ENCODE data around the gene TRPC6.

TRPC6 gene

DNA sequence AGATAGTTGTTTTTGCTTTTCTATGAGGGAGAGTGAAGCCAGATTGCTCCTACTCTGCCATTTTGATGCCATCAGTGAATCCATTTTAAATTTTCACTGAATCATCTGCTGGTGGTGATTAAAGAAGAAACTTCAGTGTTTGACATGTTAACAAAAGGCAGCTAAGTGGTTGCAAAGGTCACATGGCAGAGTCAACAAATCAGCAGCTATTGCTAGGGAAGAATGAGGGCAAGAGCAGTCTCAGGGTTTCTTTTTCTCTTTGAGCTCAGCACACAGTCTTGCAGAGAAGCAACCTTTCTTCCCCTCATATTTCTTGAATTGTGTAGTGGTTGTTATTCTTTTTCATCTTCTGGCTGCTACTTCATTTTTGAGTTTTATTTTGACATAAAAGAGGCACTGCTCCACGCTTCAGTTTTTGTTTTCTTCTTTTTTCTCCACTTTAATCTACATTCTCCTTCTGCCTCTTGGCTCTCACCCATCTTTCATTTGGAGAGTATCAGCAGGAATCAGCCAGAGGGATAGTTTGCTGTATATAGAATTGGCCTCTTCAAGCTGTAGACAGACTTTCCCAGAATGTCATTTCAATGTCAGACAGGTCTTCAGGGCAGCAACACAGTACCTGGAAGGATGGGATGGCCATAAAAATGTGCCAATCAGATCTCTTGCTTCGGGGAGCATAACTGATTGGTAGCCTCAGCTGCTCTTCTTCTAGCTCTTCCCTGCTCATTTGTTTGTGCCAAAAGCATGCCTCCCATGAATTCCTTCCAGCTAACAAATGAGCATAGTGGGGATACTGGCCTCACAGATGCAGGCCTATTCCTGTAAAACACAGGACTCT is 153.9 kb downstream of the TRPC6 start:
- H3K27ac ChIP-seq: no peak overlapping the region
- no peak overlapping the region for H3K4me3 ChIP-seq

DNA sequence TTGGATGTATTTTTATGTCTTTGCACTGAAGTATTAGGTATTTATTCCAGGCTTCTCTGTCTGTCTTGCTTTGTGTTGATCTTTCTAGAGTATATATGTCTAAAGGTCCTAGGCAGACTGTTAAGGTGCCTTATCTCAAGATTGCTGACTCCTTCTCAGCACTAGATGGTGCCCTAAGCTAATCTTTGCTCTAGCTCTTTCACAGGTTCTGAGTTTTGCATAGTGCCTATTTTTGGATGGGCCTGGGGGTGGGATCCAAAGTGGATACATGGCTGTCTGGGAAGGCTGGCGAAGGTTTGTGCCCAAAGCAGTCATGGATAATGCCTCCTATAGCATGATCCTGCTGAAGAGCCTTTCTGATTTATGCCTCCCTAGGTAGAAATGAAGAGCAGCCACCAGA is 154.9 kb downstream of the TRPC6 start:
- Histone ChIP-seq H3K4me3 (no peak overlapping the region), H3K27ac (no peak overlapping the region)

DNA sequence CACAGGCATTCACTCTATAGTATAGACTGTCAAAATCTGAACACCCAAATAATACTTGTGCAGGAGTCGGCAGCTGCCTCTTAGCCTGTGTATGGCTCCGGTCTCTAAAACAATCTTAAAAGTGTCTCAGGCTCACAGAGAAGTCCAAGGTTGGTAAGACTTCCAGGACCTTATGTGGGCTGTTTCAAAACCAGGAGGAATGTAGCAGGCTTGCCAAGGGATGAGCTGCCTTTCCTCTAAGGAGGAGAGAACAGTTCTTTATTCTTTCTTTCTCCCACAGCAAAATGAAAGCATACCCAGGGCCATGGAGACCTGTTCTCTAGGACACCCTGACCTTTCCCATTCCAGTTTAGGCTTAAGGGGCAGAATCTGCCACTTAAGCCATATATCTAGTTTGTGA is 176.5 kb downstream of the TRPC6 start:
- Histone ChIP-seq H3K4me3 (no peak overlapping the region), H3K27ac (peak overlapping the region in 1 of 21 experiments; percentile 26)
